ENCODE measurements around the gene CHST11.
A peak's percentile ranks its signal among the peaks of the same experiment; 100 is the strongest.

Gene CHST11

GRCh38 chr12:104576187-104576778 lies 119.5 kb downstream of the CHST11 start:
- TF ChIP-seq CTCF (IDR thresholded peaks at IDR 0.05; ENCODE audit: low read length, missing control alignments) = no peak
- H3K4me3 ChIP-seq (replicated peaks; ENCODE audit: low read depth, low read length) = no peak overlapping the region
- no peak for DNase-seq (ENCODE audit: low read depth)

- no peak overlapping the region for H3K4me3 ChIP-seq (replicated peaks; ENCODE audit: low read depth, low read length)
- no peak for TF ChIP-seq CTCF (IDR thresholded peaks at IDR 0.05; ENCODE audit: low read length, missing control alignments)
- no peak for DNase-seq (ENCODE audit: low read depth)
Observed at GRCh38 chr12:104576980-104577580, 120.3 kb downstream of the CHST11 start.

- no peak for TF ChIP-seq CTCF (IDR thresholded peaks at IDR 0.05; ENCODE audit: low read length, missing control alignments)
- DNase-seq (ENCODE audit: low read depth) = peak; percentile 14
- H3K4me3 ChIP-seq (replicated peaks; ENCODE audit: low read depth, low read length) = no peak overlapping the region
Observed at GRCh38 chr12:104577581-104577981, 120.8 kb downstream of the CHST11 start.

GRCh38 chr12:104578453-104578852 lies 121.7 kb downstream of the CHST11 start:
- TF ChIP-seq CTCF (IDR thresholded peaks at IDR 0.05; ENCODE audit: low read length, missing control alignments) = no peak
- H3K4me3 ChIP-seq (replicated peaks; ENCODE audit: low read depth, low read length) = no peak overlapping the region
- DNase-seq (ENCODE audit: low read depth) = peak; percentile 55

- no peak for TF ChIP-seq CTCF (IDR thresholded peaks at IDR 0.05; ENCODE audit: low read length, missing control alignments)
- no peak for DNase-seq (ENCODE audit: low read depth)
- no peak overlapping the region for H3K4me3 ChIP-seq (replicated peaks; ENCODE audit: low read depth, low read length)
Observed at GRCh38 chr12:104579718-104580495, 123.2 kb downstream of the CHST11 start.

GRCh38 chr12:104581005-104581570 lies 124.3 kb downstream of the CHST11 start:
- no peak for DNase-seq (ENCODE audit: low read depth)
- TF ChIP-seq CTCF (IDR thresholded peaks at IDR 0.05; ENCODE audit: low read length, missing control alignments) = no peak
- H3K4me3 ChIP-seq (replicated peaks; ENCODE audit: low read depth, low read length) = no peak overlapping the region

Measured in fibroblast of pulmonary artery (primary cell).